H7 (cell line): ENCODE measurements around the gene NSUN3. TPM values are rescaled to one million over a fixed set of nuclear protein-coding genes. Genes with fewer than 3 reads are reported as not detected.
"Not testable (repeated sequence)": the region's sequence is repeated elsewhere in the genome, so short reads cannot be mapped to it uniquely, and the experiment has no call there.

Source experiments
- DNase-seq: peaks from one replicate; pipeline ENCODE4 v3.0.0; 2012
- H3K27me3 ChIP-seq: 2 replicates; pipeline ENCODE4 v1.6.0; 2011; ENCODE audit warnings: mild to moderate bottlenecking, low read length; ENCODE audit not compliant: control insufficient read depth, insufficient read depth
- H3K36me3 ChIP-seq: replicated peaks from 2 replicates; pipeline ENCODE4 v1.5.1; 2011; ENCODE audit warnings: low read length; ENCODE audit not compliant: control insufficient read depth, insufficient read depth
- H3K4me3 ChIP-seq: 2 replicates; pipeline ENCODE4 v1.5.1; 2011; ENCODE audit warnings: low read depth, mild to moderate bottlenecking, control low read depth, low read length, moderate library complexity; ENCODE audit not compliant: insufficient read depth
- total RNA-seq: library from RNA; depleted of rRNA; stranded (reverse); fragments of >200 nt; shearing (Covaris generic); gene quantifications from 2 replicates; pipeline ENCODE4 v1.2.3, GENCODE V29; 2014

The NSUN3 gene
- total RNA-seq, 1 experiment from 2014 or later, result 7.7 TPM

DNA sequence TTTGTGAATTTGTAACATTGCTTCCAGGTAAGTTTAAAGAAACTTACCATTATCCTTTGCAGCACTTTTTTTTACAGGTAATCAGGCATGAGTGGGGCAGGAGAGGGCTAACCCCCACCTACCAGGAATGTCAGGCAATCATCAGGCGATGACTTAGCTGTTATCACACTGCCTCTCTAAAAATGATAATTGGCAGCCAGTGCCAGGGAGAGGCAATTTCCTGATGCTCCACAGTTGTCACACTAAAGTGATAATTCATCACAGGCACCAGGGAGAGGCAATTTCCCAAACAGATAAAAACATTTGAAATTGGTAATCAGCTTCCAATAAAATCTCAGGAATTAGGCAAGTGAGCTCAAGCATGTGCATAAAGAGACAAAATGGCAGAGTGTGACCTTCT, 26.3 kb downstream of the NSUN3 start:
- DNase-seq, result no peak
- no peaks in the 10 kb centered on the region; the same call in none of the 2 replicates for H3K36me3 ChIP-seq
- H3K27me3 ChIP-seq, result no peaks in the 10 kb centered on the region
- H3K4me3 ChIP-seq, result no peak overlapping the region

- Histone ChIP-seq H3K4me3 (no peak overlapping the region), H3K36me3 (no peaks in the 10 kb centered on the region; the same call in 1 of the 2 replicates), H3K27me3 (no peaks in the 10 kb centered on the region)
- no peak for DNase-seq
Observed at GRCh38 chr3:94092086-94092485, 29.2 kb downstream of the NSUN3 start.

DNA sequence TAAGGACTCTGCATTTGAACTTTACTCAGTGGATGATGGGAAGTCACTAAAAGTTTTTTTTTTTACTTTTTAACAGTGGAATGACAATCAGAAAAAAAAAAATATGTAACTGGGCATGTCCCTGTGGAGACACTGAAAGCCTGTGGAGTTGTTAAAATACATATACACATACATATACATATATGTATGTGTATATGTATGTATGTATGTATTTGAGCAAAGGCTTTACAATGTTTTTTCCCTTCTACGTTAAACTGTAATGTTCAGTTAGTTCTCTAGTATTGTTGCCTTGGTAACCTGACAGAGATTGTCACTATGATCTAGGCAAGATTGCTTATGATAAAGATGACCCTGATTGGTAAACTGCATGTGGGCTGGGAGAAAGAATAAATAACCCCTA, 30.3 kb downstream of the NSUN3 start:
- Histone ChIP-seq H3K4me3 (no peak overlapping the region), H3K36me3 (no peaks in the 10 kb centered on the region; the same call in 1 of the 2 replicates), H3K27me3 (no peaks in the 10 kb centered on the region)
- no peak for DNase-seq

GRCh38 chr3:94095111-94095510, 32.2 kb downstream of the NSUN3 start:
- no peak overlapping the region for H3K4me3 ChIP-seq

GRCh38 chr3:94098452-94098851, 35.6 kb downstream of the NSUN3 start:
- H3K36me3 ChIP-seq, result no peaks in the 10 kb centered on the region
- H3K27me3 ChIP-seq, result no peaks in the 10 kb centered on the region
- DNase-seq, result no peak
- H3K4me3 ChIP-seq, result no peak overlapping the region

More at GRCh38 chr3:94095111-94095510, 32.2 kb downstream of the NSUN3 start:
- DNase-seq, result no peak
- Histone ChIP-seq H3K27me3 (no peaks in the 10 kb centered on the region), H3K36me3 (no peaks in the 10 kb centered on the region; the same call in 1 of the 2 replicates)

DNA sequence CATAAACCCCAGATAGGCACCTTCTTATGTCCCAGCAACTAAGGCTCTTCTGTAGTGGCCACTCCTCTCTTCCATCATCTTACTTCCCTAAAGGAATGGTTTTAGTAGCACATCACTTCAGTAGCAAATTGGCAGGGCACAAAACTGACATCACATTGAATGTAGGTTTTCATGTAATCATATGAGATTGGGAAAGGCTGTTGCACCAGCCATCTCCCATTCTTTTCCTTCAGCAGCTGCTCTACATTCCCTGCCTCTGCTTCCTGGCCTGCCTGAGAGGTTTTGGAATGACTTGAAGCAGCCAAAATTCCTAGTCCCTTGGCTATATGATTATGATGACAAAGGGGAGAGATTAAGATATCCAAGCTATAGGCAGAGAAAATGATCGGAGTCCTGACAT, 36.5 kb downstream of the NSUN3 start:
- no peaks in the 10 kb centered on the region for H3K36me3 ChIP-seq

DNA sequence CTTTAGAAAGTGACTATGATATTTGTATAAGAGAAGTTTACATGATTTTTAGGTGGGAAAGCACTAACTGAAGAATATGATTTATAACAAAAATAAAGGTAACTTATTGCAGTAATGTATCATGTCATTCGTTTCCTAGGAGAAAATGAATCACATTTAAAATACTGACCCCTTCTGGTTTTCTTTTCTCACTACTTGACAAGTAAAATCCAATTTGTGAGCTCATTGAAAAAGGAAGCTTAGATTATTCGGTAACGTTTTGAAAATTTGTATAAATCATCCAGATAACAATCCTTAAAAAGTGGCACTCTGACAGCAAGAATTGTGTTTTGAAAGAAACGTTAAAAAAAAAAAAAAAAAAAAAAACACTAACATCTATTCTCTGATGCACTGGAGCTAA, 39.0 kb downstream of the NSUN3 start:
- Histone ChIP-seq H3K4me3 (no peak overlapping the region), H3K27me3 (no peaks in the 10 kb centered on the region), H3K36me3 (no peaks in the 10 kb centered on the region)
- no peak for DNase-seq

More for the DNA sequence above, 36.5 kb downstream of the NSUN3 start:
- Histone ChIP-seq H3K4me3 (no peak overlapping the region), H3K27me3 (no peaks in the 10 kb centered on the region)
- DNase-seq, result no peak

DNA sequence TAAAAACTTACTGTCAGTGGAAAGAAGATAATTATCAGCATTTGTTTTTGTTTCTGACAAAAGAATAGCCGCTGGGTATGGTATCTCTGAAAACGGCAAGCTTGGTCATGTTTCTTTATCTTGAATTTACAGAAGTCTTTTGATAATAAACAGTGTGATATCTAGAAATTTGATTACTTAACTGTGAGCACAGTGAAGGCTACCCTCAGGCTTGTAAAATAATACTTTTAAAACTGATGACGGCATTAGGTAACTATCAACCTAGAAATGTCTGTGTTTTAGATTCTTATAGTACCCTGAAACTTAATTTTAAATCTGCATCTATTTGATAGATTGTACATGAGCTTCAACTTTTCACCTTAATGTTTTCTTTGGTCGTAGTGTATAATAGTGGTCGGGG, 43.4 kb downstream of the NSUN3 start:
- H3K27me3 ChIP-seq, result no peaks in the 10 kb centered on the region
- no peak overlapping the region for H3K4me3 ChIP-seq
- no peaks in the 10 kb centered on the region for H3K36me3 ChIP-seq
- no peak for DNase-seq

GRCh38 chr3:94110232-94110631, 47.4 kb downstream of the NSUN3 start:
- not testable (repeated sequence) for H3K4me3 ChIP-seq, H3K27me3 ChIP-seq, H3K36me3 ChIP-seq, DNase-seq

GRCh38 chr3:94110854-94111253, 48.0 kb downstream of the NSUN3 start:
- Histone ChIP-seq H3K4me3 (no peak overlapping the region), H3K27me3 (no peaks in the 10 kb centered on the region)
- DNase-seq, result no peak

DNA sequence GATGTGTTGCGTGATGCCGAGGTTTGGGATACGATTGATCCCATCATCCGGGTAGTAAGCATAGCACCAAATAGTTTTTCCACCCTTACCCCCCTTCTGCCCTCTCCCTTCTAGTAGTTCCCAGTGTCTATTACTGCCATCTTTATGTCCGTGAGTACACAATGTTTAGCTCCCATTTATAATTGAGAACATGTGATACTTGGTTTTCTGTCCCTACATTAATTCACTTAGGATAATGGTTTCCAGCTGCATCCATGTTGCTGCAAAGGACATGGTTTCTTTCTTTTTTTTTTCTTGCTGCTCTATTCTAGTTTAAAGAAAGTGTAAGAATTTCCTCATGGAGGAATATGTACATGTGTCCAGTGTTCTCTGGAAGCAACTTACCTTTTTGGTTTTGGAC, 51.8 kb downstream of the NSUN3 start:
- H3K4me3 ChIP-seq, result no peak overlapping the region

More at GRCh38 chr3:94110854-94111253, 48.0 kb downstream of the NSUN3 start:
- H3K36me3 ChIP-seq, result no peaks in the 10 kb centered on the region

GRCh38 chr3:94115482-94115881, 52.6 kb downstream of the NSUN3 start:
- DNase-seq, result no peak
- no peaks in the 10 kb centered on the region for H3K27me3 ChIP-seq
- H3K4me3 ChIP-seq, result no peak overlapping the region
- H3K36me3 ChIP-seq, result no peaks in the 10 kb centered on the region

More for the DNA sequence above, 51.8 kb downstream of the NSUN3 start:
- Histone ChIP-seq H3K27me3 (no peaks in the 10 kb centered on the region), H3K36me3 (no peaks in the 10 kb centered on the region)
- DNase-seq, result no peak

GRCh38 chr3:94117729-94118128, 54.9 kb downstream of the NSUN3 start:
- H3K27me3 ChIP-seq, result no peaks in the 10 kb centered on the region
- H3K36me3 ChIP-seq, result no peaks in the 10 kb centered on the region
- DNase-seq, result no peak
- H3K4me3 ChIP-seq, result no peak overlapping the region

GRCh38 chr3:94118390-94118789, 55.5 kb downstream of the NSUN3 start:
- H3K4me3 ChIP-seq, result no peak overlapping the region
- DNase-seq, result no peak
- H3K36me3 ChIP-seq, result no peaks in the 10 kb centered on the region

GRCh38 chr3:94121161-94121560, 58.3 kb downstream of the NSUN3 start:
- no peaks in the 10 kb centered on the region for H3K36me3 ChIP-seq
- no peaks in the 10 kb centered on the region for H3K27me3 ChIP-seq
- H3K4me3 ChIP-seq, result no peak overlapping the region
- no peak for DNase-seq

More at GRCh38 chr3:94118390-94118789, 55.5 kb downstream of the NSUN3 start:
- H3K27me3 ChIP-seq, result no peaks in the 10 kb centered on the region

- no peak for DNase-seq
- H3K4me3 ChIP-seq, result no peak overlapping the region
- H3K27me3 ChIP-seq, result no peaks in the 10 kb centered on the region
- H3K36me3 ChIP-seq, result no peaks in the 10 kb centered on the region
Observed at GRCh38 chr3:94127115-94127514, 64.3 kb downstream of the NSUN3 start.
